GM12873 (cell line): ENCODE measurements around the gene EGR2.

Experiments used
- CTCF ChIP-seq: IDR thresholded peaks from 2 replicates; pipeline ENCODE4 v1.5.1; 2012; ENCODE audit warnings: low read depth, mild to moderate bottlenecking, moderate library complexity, low read length, control low read depth; ENCODE audit not compliant: insufficient read depth; ENCODE audit errors: missing control alignments

The EGR2 gene

GRCh38 chr10:62818426-62819011 is 2.4 kb upstream of the EGR2 start:
- peak; percentile 6 for TF ChIP-seq CTCF

- TF ChIP-seq CTCF = peak; percentile 91
Observed at GRCh38 chr10:62817766-62818425, 1.7 kb upstream of the EGR2 start.

- TF ChIP-seq CTCF = no peak
Observed at GRCh38 chr10:62817121-62817765, 1.1 kb upstream of the EGR2 start.

- TF ChIP-seq CTCF = no peak
Observed at GRCh38 chr10:62816076-62816330, 163 bp downstream of the EGR2 start.

GRCh38 chr10:62815381-62816075 is 638 bp downstream of the EGR2 start:
- no peak for TF ChIP-seq CTCF

GRCh38 chr10:62814756-62815380 is 1.3 kb downstream of the EGR2 start:
- TF ChIP-seq CTCF = no peak

GRCh38 chr10:62813981-62814380 is 2.2 kb downstream of the EGR2 start:
- TF ChIP-seq CTCF = no peak
